MG63 (cell line): ENCODE results near the gene AKAP17A. TPM values are rescaled to one million over a fixed set of nuclear protein-coding genes. Genes with fewer than 3 reads are reported as not detected.

Source experiments
- DNase-seq: peaks from one replicate; pipeline ENCODE4 v3.0.0-alpha.2; 2020
- H3K27me3 ChIP-seq: fragments of 250-450 bp; sonication (Bioruptor Pico); 2 replicates; pipeline ENCODE4 v1.5.1; 2020; ENCODE audit warnings: mild to moderate bottlenecking, moderate library complexity
- H3K36me3 ChIP-seq: fragments of 250-450 bp; sonication (Bioruptor Pico); 2 replicates; pipeline ENCODE4 v1.5.1; 2020; ENCODE audit warnings: mild to moderate bottlenecking, moderate library complexity
- H3K4me3 ChIP-seq: fragments of 250-450 bp; sonication (Bioruptor Pico); 2 replicates; pipeline ENCODE4 v1.5.1; 2020; ENCODE audit warnings: mild to moderate bottlenecking, moderate library complexity
- H3K9me3 ChIP-seq: fragments of 250-450 bp; sonication (Bioruptor Pico); 2 replicates; pipeline ENCODE4 v1.5.1; 2020; ENCODE audit warnings: mild to moderate bottlenecking, moderate library complexity
- total RNA-seq: library from RNA; depleted of rRNA; stranded (reverse); fragments of >200 nt; shearing (Covaris generic); gene quantifications from 2 replicates; pipeline ENCODE4 v1.2.3, GENCODE V29; 2014; ENCODE audit warnings: low replicate concordance

Gene AKAP17A
- total RNA-seq, 1 experiment from 2014 or later = 73.3 TPM

DNA sequence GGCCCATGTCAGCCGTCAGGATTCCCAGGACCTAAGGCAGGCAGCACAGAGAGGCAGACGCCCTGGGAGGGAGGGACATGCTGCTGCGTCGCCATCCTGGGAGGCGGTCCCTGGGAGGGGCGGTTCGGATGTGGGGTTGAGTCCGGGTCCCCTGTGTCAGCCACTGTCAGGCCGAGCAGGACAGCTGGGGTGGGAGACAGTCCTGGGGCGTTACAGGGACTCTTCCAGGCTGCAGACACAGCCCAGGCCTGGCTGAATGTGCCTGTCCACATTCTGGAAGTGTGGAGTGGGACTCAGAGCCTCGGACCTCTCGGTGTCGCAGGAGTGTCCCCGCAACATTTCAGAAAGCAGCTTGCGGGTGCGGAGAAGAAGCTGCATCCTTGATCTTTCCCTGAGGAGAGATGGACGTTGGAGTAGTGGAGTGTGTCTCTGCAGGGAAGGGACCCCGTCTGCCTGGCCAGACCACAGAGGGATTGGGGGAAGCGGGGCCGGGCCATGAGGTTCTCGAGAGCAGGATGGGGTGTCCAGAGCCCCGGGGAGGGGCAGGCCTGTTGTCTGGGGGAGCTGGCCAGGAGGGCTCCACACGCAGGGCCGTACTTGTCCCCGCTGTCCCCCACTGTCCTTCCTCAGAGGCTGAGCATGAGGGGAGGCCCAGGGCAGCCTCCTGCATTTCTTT lies 6.1 kb downstream of the AKAP17A start:
- Histone ChIP-seq H3K9me3 (peaks cover 6% of the 10 kb centered on the region; the same call in 1 of the 2 replicates), H3K36me3 (peaks cover 97% of the 10 kb centered on the region), H3K4me3 (no peak overlapping the region), H3K27me3 (no peaks in the 10 kb centered on the region)
- DNase-seq = no peak

DNA sequence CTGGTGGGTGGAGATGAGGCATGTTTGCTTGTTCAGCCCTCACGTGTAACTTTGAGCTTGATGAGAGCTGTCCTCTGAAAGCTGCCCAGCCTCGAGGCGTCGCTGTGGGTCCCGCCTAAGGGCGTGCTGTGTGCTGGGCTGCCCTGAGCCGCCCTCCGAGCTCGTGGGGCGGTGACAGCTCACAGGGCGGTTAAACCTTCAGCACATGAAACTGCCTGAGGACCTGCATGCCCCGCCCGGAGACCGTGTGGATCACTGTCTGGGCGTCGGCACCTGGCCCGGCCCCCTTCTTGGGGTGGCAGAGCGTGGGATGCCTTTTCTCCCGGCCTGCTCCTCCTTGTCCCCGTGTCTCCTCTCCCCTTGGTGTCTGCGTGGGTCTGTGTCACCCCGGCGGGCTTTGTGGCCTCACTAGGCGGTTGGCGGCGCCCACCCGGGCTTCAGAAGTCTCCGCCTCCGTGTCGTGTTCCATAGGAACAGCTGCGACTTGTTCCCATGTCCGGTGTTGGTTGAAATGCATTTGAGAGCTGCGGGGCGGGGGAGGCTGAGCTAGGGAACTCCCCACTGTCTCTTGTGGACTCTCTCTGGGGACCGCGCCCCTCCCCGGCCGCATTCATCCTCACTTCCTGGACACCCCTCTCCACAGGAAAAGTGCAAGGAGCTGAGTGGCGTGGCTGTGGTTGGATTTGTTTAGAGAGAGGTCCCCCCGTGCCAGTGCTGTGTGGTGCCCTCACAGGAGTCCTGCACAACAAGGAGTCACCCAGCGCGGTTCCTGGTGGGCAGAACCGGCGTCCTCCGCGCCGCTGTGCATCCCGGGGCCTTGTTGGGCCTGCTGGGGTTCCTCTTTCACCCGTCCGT lies 6.8 kb downstream of the AKAP17A start:
- Histone ChIP-seq H3K27me3 (no peaks in the 10 kb centered on the region), H3K36me3 (peaks cover 97% of the 10 kb centered on the region), H3K9me3 (peaks cover 6% of the 10 kb centered on the region; the same call in 1 of the 2 replicates), H3K4me3 (no peak overlapping the region)
- DNase-seq = no peak

DNA sequence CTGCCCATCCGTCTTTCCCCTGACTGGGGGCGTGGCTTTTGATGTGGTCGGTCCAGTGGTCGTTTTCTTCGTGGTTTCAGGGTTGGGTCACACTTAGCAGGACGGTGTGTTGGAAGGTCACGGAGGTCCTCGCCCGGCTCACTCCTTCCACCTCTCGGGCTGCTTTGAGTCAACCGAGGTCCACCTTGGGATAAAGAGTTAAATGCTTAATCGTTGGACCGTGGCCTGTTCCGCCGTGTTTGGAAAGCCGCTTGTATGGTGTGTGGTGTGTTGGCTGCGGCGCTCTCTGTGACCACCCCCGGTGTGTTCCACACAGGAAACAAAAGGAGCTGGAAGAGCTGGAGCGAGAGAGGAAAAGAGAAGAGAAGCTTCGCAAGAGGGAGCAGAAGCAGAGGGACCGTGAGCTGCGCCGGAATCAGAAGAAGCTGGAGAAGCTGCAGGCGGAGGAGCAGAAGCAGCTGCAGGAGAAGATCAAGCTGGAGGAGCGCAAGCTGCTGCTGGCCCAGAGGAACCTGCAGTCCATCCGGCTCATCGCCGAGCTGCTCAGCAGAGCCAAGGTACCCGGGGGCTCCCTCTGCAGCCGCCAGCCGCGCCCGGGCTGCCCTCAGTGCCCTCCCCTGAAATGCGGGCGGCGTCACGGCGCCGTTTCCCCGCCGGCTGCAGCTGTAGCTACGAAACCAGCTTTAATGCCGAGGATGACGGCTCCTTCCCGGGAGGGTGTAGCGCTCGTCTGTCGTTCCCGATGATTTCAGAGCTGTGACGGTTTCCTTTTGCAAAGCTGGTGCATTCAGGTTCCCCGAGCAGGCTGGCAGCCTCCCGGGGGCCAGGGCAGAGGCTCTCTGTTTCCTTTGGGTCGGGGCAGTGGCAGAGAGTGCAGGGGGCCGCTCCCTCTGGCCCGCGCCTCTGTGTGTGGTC lies 7.7 kb downstream of the AKAP17A start:
- Histone ChIP-seq H3K4me3 (no peak overlapping the region), H3K36me3 (peaks cover 95% of the 10 kb centered on the region), H3K9me3 (peaks cover 6% of the 10 kb centered on the region; the same call in 1 of the 2 replicates), H3K27me3 (no peaks in the 10 kb centered on the region)
- no peak for DNase-seq

DNA sequence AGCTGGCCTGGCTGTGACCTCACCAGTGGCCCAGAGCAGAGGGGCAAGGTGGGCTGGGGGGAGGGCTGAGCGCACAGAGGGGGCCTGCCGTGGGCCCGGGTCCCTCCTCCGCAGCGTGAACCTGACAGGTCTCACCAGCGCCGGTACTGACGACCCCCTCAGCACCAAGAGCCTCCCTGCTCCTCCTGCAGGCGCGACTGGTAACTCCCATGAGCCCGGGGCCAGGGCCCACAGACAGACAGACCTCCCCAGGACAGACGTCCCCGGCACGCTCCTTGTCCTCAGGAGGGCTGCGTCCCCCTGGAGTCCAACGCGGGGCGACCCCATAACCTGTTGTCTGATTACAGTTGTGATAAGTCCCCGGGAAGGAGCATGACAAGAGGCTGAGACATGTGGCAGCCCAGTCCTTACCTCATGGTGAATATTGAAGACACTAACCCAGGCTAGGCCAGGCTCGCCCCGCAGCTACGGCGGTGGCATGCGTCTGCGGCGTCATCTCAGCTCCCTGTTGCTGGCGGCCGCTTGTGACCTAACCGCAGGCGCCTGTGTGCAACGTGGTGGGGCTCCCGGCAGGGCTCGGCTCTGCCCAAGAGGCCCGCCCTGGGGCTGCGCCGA lies 8.5 kb downstream of the AKAP17A start:
- peaks cover 6% of the 10 kb centered on the region; the same call in 1 of the 2 replicates for H3K9me3 ChIP-seq
- DNase-seq = no peak
- peaks cover 89% of the 10 kb centered on the region for H3K36me3 ChIP-seq
- no peak overlapping the region for H3K4me3 ChIP-seq
- no peaks in the 10 kb centered on the region for H3K27me3 ChIP-seq

DNA sequence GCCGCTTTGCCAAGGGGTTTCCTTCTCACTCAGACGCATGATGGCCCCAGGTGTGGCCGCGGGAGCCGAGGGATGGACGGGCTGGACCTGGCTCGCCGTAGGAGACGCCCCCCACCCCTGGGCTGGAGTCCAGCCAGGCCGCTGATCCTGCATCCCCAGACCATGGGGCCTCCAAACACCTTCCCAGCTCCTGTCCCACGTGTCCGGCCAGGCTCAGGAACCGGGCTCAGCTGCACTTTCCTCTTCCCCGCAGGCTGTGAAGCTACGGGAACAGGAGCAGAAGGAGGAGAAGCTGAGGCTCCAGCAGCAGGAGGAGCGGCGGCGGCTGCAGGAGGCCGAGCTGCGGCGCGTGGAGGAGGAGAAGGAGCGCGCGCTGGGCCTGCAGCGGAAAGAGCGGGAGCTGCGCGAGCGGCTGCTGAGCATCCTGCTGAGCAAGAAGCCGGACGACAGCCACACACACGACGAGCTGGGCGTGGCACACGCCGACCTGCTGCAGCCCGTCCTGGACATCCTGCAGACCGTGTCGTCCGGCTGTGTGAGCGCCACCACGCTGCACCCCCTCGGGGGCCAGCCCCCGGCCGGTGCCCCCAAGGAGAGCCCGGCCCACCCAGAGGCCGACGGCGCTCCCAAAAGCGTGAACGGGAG lies 9.1 kb downstream of the AKAP17A start:
- Histone ChIP-seq H3K36me3 (peaks cover 83% of the 10 kb centered on the region), H3K27me3 (no peaks in the 10 kb centered on the region), H3K4me3 (no peak overlapping the region), H3K9me3 (peaks cover 6% of the 10 kb centered on the region; the same call in 1 of the 2 replicates)
- DNase-seq = no peak

DNA sequence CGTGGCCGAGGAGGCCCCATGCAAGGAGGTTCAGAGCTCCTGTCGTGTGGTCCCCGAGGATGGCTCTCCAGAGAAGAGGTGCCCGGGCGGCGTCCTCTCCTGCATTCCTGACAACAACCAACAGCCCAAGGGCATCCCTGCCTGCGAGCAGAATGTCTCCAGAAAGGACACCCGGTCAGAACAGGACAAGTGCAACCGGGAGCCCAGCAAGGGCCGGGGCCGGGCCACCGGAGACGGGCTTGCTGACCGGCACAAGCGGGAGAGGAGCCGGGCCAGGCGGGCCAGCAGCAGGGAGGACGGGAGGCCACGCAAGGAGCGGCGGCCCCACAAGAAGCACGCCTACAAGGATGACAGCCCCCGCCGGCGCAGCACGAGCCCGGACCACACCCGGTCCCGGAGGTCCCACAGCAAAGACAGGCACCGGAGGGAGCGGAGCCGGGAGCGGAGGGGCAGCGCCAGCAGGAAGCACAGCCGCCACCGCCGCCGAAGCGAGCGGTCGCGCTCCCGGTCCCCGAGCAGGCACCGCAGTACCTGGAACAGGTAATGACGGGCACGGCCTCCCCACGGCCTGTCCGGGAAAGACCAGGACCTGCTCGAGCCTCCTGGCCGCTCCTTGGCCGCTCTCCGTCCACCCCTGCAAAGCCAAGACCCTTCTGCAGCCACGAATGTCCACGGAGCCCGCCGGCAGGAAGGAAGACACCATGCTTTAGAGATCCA lies 9.8 kb downstream of the AKAP17A start:
- H3K27me3 ChIP-seq = no peaks in the 10 kb centered on the region

DNA sequence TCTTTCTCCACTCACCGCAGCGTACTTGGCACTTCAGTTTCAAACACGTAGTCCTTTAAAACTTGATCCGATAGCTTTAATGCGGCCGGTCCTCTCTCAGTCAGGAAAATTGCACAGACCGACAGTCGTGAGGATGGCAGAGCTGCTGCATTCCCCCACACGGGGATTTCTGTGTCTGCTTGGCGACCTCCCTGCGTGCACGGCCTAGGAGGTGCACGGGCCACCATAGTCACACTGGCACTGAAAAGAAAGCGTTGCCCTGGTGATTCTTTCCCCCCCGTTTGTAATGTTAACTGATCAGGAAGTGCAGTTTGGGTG lies 10.3 kb downstream of the AKAP17A start:
- H3K36me3 ChIP-seq = peaks cover 77% of the 10 kb centered on the region
- DNase-seq = no peak
- no peaks in the 10 kb centered on the region for H3K27me3 ChIP-seq
- H3K4me3 ChIP-seq = no peak overlapping the region
- H3K9me3 ChIP-seq = peaks cover 6% of the 10 kb centered on the region; the same call in 1 of the 2 replicates

More for the DNA sequence above, 9.8 kb downstream of the AKAP17A start:
- DNase-seq = no peak
- Histone ChIP-seq H3K36me3 (peaks cover 76% of the 10 kb centered on the region), H3K4me3 (no peak overlapping the region), H3K9me3 (peaks cover 6% of the 10 kb centered on the region; the same call in 1 of the 2 replicates)

DNA sequence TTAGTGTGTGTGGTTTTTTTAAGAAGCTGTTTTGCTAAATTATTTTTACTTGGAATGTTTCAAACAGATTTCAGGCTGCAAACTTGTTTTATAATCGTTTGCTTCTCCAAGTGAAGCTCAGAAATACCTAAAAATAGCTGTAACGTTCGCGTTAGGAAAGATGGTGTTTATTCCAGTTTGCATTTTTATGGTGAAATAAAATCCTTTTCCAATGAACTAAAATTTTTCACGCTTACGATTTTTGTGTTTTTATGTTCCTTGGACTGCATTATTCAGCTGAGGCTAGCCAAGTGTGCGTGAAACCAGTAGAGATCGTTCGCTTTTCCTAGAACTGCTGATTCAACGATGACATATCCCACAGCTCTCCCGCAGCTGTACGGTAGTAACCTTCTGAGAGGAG lies 10.9 kb downstream of the AKAP17A start:
- Histone ChIP-seq H3K36me3 (peaks cover 71% of the 10 kb centered on the region), H3K4me3 (no peak overlapping the region), H3K9me3 (peaks cover 6% of the 10 kb centered on the region; the same call in 1 of the 2 replicates), H3K27me3 (no peaks in the 10 kb centered on the region)
- DNase-seq = no peak

DNA sequence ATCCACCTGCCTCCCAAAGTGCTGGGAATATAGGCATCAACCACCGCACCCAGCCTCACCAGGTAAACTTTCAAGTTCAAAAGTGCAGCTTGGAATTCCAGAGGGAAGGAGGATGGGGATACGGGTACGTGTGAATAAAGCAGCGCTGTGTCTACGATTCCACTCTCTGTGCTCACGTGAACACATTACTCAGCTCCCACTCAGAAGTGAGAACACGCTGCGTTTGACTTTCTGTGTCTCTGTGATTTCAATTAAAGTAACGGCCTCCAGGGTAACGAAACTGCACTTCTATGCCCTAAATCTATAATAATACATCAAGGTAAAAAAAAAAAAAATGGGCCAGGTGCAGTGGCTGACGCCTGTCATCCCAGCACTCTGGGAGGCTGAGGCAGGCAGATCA lies 15.1 kb downstream of the AKAP17A start:
- no peak for DNase-seq
- peaks cover 29% of the 10 kb centered on the region for H3K36me3 ChIP-seq
- peaks cover 6% of the 10 kb centered on the region; the same call in 1 of the 2 replicates for H3K9me3 ChIP-seq
- H3K27me3 ChIP-seq = no peaks in the 10 kb centered on the region
- H3K4me3 ChIP-seq = no peak overlapping the region

DNA sequence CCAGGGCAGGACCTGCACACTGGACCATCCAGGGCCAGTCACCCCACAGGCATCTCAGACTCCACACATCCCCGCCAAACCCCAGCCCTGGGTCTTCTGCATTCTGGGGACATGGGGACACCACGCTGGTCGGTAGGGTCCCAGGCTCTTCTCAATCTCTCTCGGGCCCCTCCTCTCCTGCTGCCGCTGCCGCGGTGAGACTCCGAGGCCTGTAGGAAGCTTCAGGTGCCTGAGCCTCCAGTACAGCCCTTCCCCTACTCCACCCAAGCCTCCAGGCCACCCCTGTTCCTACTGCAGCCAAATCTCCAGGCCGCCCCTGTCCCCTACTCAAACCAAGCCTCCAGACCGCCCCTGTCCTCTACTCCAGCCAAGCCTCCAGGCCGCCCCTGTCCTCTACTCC lies 17.9 kb downstream of the AKAP17A start:
- no peak for DNase-seq
- H3K9me3 ChIP-seq = no peaks in the 10 kb centered on the region
- no peak overlapping the region for H3K4me3 ChIP-seq
- H3K36me3 ChIP-seq = peaks cover 3% of the 10 kb centered on the region
- no peaks in the 10 kb centered on the region for H3K27me3 ChIP-seq

DNA sequence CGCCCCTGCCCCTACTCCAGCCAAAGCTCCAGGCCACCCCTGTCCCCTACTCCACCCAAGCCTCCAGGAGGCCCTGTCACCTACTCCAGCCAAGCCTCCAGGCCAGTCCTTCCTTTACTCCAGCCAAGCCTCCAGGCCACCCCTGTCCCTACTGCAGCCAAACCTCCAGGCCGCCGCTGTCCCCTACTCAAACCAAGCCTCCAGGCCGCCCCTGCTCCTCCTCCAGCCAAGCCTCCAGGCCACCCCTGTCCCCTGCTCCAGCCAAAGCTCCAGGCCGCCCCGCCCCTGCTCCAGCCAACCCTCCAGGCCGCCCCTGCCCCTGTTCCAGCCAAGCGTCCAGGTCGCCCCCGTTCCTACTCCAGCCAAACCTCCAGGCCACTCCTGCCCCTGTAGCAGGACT lies 18.4 kb downstream of the AKAP17A start:
- no peak overlapping the region for H3K4me3 ChIP-seq
- DNase-seq = no peak
- peaks cover 3% of the 10 kb centered on the region for H3K36me3 ChIP-seq
- H3K27me3 ChIP-seq = no peaks in the 10 kb centered on the region
- H3K9me3 ChIP-seq = no peaks in the 10 kb centered on the region

DNA sequence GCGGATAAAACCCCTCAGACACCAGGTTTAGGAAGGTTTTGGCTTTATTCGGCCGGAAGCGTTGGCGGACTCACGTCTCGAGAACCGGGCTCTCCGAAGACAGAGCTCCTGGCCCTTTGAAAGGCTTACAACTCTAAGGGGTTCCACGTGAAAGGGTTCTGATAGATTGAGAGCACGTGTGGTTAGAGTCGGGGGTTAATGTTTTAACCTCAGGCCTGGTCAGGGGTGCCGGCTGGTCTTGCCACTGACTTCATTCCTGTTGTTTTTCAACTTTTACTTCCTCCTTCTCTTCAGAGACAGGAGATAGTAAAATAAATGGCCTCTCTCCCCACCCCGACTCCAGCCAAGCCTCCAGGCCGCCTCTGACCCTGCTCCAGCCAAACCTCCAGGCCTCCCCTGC lies 18.8 kb downstream of the AKAP17A start:
- Histone ChIP-seq H3K27me3 (no peaks in the 10 kb centered on the region), H3K4me3 (no peak overlapping the region), H3K9me3 (no peaks in the 10 kb centered on the region), H3K36me3 (peaks cover 3% of the 10 kb centered on the region; the same call in 1 of the 2 replicates)
- no peak for DNase-seq

DNA sequence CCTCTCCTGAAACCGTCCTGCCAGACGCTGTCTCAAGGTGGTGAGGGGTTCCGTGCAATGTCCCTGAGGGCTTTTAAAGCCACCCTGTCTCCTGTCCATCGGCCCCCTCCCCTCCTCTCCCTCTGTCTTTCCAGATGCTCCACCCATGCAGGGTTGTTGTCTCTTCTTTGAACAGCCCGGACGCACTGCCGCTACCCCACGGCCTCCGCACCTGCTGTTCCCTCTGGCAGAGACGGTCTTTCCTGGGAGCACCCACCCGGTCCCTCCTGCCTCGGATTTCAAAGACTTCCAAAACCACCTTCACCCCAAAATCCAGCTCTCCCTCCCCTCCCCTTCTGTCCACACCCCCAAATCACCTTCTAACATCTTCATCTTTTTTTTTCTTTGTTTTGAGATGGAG lies 19.3 kb downstream of the AKAP17A start:
- Histone ChIP-seq H3K27me3 (no peaks in the 10 kb centered on the region), H3K36me3 (peaks cover 3% of the 10 kb centered on the region; the same call in 1 of the 2 replicates)
- DNase-seq = no peak

DNA sequence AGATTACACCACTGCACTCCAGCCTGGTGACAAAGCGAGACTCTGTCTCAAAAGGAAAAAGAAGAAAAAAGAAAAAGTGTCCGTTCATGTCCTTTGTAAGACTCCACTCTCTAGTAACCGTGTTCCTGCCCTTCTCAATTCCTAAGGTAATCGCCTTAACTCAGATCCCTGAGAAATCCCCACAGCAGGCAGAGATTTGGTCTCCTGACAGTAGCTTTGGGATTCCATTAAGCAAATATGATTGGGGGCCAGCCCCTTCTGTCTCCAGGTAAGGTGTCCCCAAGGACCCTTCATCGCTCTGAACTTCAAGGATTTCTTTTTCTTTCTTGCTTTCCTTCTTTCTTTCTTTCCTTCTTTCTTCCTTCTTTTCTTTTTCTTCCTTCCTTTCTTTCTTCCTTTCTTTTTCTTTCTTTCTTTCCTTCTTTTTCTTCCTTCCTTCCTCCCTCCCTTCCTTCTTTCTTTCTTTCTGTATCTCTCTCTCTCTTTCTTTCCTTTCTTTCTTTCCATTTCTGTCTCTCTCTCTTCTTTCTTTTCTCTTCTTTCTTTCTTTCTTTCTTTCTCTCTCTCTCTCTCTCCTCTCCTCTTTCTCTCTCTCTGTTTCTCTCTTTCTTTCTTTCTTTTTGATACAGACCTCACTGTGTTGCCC lies 21.4 kb downstream of the AKAP17A start:
- no peak for DNase-seq
- Histone ChIP-seq H3K4me3 (no peak overlapping the region), H3K27me3 (no peaks in the 10 kb centered on the region), H3K36me3 (no peaks in the 10 kb centered on the region), H3K9me3 (no peaks in the 10 kb centered on the region)

More for the DNA sequence above, 19.3 kb downstream of the AKAP17A start:
- H3K4me3 ChIP-seq = no peak overlapping the region
- no peaks in the 10 kb centered on the region for H3K9me3 ChIP-seq

DNA sequence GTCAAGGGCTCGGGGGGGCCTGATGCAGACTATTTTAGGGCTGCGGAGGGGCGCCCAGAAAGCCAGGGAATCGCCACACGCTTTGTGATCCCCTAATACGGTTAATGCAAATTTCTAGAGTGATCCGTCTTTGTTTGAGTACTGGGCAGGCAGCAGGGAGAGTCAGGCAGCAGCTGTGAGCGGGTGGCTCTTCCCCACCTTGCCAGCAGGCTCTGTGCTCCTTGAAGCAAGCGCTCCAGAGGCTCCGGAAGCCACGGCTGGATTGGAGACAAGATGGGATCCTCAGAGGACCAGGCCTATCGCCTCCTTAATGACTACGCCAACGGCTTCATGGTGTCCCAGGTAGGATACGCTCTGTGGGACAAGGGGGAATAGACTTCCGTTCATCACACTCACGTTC lies 23.5 kb downstream of the AKAP17A start, which contains the start of gene ASMT:
Gene ASMT, plus strand, starts transcription at position 133 of the 400 bp plus-strand sequence. Its CDS starts 141 bp downstream, at position 274.
- Histone ChIP-seq H3K9me3 (no peaks in the 10 kb centered on the region), H3K4me3 (no peak within 1 kb of the TSS), H3K27me3 (no peaks in the 10 kb centered on the region), H3K36me3 (no peaks in the 10 kb centered on the region)
- DNase-seq = no peak
